Tongue (tissue), 2 donors: ENCODE data around the gene PARS2. TPM values are rescaled to one million over a fixed set of nuclear protein-coding genes. Genes with fewer than 3 reads are reported as not detected.
"Not testable (repeated sequence)": the region's sequence is repeated elsewhere in the genome, so short reads cannot be mapped to it uniquely, and the experiment has no call there.

Experiments used
- DNase-seq: peaks from one replicate; pipeline ENCODE4 v3.0.0-alpha.2; 2015
- total RNA-seq: library from RNA; depleted of rRNA; stranded (reverse); fragments of >200 nt; gene quantifications from one replicate; pipeline ENCODE4 v1.2.3, GENCODE V29; 2014

The PARS2 gene
- total RNA-seq, 1 donor from 2014 or later: 5.8 TPM

DNA sequence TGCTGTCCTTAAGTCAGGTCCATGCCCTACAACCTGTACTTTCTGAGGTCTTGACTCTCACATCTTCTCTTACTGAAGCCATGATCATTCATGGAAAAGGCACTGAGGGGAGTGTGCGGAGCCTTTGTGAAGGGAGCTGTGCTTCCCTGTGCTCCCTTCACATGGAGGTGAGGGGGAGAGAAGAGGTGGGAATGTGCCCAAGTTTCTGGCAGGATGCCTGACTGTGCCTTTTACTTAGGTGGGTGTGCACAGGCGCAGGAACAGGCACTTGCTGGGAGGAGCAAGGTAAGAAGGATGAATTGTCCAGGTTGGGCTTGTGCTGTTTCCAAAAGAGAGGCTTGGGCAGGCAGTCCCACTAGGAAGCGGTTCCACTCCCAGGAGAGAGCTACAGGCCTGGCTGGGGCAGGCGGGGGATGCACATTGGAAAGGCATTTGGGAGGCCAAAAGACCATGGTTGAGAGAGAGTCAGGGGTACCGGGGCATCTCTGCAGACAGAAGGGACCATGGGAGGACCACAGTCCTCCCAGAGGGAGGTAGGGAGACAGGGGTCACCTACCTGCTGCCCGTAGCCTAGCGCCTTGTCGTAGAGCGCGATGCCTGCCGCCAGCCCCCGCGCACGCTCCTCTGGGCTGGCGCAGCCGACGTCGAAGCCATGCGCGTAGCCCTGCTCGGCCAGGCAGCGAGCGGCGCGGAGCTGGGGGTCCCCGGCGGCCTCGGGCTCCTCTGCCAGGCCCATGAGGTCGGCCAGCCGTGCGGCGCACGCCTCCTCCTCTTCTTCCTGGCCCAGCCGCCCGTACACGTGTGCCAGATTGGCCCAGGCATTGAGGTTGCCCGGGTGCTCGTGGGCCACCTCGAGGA is 35.9 kb upstream of the PARS2 start:
- no peak for DNase-seq

DNA sequence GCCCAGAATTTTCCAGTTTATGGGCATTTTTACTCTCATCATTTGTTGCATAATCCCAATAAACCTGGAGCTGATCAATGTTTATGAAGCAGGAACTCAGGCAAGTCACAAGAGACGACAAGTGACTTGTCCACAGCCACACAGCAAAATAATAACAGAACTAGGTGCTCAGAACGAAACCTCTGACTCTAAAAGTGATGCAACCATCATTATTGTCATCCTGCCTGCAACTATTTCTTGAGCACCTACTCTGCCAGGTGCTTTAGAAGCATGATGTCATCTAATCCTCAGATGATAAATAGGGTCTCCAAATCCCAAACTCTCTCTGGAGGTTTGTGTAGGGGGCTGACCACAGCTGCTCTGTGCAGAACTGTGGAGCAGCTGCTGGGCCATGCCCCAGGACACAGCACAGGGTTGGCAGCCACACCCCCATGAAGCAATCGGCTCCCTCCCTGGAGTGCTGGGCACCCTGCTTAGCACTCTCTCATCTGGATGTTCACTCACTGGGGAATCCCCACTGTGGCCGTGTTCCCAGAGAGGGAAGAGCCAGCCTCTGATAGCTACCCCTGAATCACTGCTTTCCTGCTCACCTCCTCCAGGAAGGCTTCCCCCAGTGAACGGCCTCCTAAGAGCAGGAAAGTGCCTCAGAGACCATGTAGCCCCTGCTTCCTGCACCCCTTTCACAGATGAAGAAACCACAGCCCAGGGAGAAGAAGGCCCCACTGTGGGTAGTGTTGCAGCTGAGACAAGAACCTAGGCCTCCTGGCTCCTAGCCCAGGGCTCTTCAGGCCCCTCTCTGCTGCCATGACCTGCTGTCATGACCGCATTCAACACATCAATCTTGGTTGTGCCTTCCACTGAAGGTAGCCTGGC is 34.7 kb upstream of the PARS2 start:
- no peak for DNase-seq

- DNase-seq: no peak
Observed at GRCh38 chr1:54798206-54798605, 33.9 kb upstream of the PARS2 start.

- no peak for DNase-seq
Observed at GRCh38 chr1:54796902-54797301, 32.6 kb upstream of the PARS2 start.

- no peak for DNase-seq
Observed at GRCh38 chr1:54795841-54796468, 31.6 kb upstream of the PARS2 start.

DNA sequence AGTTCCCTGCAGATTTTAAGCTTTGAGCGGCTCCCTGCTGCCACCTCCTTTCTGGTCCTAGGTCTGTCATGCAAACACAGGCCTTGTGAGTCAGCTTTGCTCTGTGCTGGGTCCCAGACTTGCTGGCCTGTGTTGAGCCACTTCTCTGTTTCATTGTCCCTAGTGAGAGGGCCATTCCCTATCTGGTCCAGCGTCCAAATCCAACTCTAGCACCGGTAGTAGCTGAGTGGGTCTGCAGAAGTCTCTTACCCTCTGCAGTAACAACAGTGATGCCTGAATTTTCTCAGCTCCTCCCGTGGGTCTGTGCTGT is 31.0 kb upstream of the PARS2 start:
- no peak for DNase-seq

DNA sequence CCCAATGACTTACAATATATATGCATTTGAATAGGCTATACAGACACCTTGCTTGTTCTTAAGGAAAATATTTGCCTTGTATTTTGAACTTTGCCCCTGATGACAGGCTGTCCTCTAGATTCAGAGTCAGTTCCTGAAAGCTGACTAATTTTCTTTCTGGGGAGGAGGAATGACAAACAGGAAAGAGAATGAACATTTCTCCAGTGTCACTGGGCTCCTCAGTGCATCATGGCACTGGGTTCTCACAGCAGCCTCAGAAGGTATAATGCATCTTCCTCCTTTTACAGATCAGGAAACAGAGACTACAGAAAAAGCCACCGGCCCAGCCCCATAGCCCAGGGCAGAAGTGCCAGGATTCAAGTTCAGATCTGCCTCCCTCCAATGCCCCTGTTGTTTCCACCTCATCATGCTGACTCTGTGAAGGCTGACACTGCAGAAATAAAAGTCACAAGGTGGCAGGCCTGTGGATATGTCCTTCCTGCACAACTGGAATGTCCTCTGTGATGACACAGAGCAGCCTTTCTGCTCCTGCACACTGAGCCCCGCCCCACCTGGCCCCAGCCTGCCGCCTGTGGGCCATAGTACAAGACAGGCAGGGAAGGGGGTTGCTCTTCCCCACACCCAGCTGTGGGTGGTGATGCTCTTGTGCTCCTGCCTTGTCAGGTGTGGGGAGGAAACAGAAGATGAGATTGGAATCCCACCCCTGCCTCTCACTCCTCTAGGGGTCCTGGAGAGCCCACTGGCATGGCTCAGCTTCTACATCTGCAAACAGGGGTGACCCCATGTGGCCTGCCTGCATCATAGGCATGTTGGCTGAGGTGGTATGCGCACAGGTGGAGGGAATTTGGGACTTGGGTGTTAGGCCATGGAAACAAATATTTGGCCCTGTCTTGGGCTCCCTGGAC is 30.4 kb upstream of the PARS2 start:
- no peak for DNase-seq

GRCh38 chr1:54792686-54793282 is 28.5 kb upstream of the PARS2 start:
- DNase-seq: peak; percentile 87

GRCh38 chr1:54791880-54792522 is 27.7 kb upstream of the PARS2 start:
- no peak for DNase-seq

GRCh38 chr1:54788459-54788858 is 24.1 kb upstream of the PARS2 start:
- no peak for DNase-seq

DNA sequence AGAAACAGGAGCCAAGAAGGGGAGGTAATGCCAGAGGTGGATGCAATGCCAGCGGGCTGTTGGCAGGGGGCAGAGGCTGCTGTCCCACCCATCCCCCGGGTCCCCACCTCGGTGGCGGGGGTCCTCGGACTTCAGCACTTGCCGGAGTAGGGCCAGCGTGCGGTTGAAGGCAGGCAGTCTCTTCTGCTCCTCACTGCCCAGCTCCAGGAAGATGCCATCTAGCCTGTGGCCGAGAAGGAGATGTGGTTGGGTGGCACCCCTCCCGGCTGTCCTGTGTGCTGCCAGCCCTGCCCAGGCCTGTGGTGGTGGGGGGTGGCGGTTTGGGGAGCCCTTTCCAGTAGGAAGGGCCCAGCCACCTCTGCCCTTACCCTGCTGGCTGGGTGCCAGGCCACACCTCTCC is 23.3 kb upstream of the PARS2 start:
- no peak for DNase-seq

- no peak for DNase-seq
Observed at GRCh38 chr1:54786778-54787177, 22.5 kb upstream of the PARS2 start.

DNA sequence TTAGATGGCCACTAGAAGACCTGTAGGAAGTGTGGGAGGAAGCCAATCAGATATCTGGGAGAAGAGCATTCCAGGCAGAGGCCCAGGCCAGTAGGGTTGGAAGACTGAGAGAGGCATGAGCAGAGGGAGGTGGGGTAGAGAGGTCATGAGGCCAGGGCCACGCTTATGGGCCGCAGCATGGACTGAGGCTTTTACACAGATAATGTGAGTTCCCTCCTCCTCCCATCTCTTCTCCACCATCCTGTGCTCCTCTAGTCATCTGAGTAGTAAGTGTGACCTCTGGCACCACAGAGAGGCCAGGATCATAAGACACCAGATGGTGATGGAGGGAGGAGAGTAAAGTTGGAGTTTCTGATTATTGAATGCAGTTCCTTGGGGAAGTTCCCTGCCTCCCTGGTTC is 19.7 kb upstream of the PARS2 start:
- no peak for DNase-seq

GRCh38 chr1:54782588-54782987 is 18.3 kb upstream of the PARS2 start:
- DNase-seq: no peak

- DNase-seq: no peak
Observed at GRCh38 chr1:54782156-54782555, 17.8 kb upstream of the PARS2 start.

DNA sequence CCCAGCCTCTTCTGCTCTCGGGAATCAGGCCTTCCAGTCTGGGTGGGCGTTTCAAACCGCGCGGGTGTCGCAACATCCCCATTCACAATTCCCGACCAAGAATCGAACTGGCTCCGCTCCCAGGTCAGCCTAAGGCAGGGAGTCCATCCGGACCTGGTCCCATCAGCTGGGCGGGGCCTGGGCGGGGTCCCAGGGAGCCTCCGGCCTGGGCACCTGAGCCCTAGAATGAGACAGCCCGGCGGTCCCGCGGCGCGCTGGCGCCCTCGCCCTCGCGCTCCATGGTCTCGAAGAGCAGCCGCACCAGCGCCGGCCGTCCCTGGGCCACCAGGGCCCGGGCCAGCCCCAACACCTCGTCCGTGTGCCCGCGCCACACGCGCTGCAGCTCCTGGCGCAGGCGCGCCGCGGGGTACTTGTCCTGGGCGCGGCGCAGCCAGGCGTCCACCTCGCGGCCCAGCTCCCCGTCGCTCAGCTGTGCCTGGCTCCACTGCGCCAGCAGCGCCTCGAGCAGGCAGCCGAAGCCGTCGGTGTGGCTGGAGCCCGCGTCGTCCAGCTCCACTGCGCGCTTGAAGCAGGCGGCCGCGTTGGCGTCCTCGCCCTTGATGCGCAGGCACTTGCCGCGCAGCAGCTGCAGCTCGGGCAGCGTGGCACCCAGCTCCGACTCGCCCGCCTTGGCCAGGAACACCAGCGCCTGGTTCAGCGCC is 16.9 kb upstream of the PARS2 start:
- DNase-seq: peak; percentile 46

DNA sequence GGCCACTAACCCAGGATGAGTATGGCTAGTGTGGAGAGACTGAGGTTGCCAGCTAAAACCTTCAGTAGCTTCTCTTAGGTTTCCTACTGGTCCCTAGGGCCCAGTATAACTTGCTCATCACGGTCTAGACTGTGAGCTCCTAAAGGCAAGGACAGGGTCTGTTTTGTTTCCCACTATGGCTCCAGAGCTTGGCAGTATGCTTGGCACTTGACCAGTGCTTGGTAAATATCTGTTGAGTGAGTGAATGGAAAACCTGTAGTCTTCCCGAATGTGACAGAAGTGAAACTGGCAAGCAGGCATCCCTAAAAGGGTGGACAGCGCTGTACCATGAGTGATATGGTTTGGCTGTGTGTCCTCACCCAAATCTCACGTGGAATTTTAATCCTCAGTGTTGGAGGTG is 13.1 kb upstream of the PARS2 start:
- DNase-seq: no peak

DNA sequence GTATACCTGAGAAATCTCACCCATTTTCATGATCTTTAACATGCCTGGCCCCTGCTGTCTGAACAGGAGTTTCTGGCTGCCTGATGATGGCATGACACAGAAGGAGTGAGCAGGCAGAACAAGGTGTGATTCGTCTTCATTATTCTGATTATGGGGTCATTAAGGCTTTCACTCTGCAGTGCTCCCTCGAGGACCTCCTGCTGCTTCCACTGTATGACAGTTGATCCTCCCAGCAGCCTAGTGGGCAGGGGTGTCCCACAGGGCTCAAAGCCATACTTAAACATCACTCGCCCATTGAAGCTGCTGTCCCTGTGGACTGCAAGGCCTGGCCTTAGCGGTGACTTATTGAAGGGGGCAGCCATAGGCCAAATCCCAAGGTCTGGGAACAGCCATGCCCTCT is 12.7 kb upstream of the PARS2 start:
- no peak for DNase-seq

GRCh38 chr1:54775828-54776721 is 11.8 kb upstream of the PARS2 start:
- not testable (repeated sequence) for DNase-seq
